Inferior parietal cortex (tissue), 1 donor: ENCODE results near the gene GPC1.

ENCODE experiments used
- DNase-seq: peaks from one replicate; pipeline ENCODE4 v3.0.0-alpha.2; 2016; ENCODE audit errors: extremely low spot score

The GPC1 gene

GRCh38 chr2:240412211-240412861, 23.1 kb upstream of the GPC1 start:
- DNase-seq = no peak

- no peak for DNase-seq
These were observed 22.3 kb upstream of the GPC1 start for GRCh38 chr2:240412975-240413812.

- DNase-seq = no peak
These were observed 21.5 kb upstream of the GPC1 start for GRCh38 chr2:240413813-240414429.

- no peak for DNase-seq
These were observed 18.6 kb upstream of the GPC1 start for GRCh38 chr2:240416821-240417220.

GRCh38 chr2:240418311-240418710, 17.2 kb upstream of the GPC1 start:
- no peak for DNase-seq

- DNase-seq = no peak
These were observed 16.2 kb upstream of the GPC1 start for GRCh38 chr2:240419271-240419670.

GRCh38 chr2:240419723-240420122, 15.7 kb upstream of the GPC1 start:
- DNase-seq = no peak

GRCh38 chr2:240420206-240421104, 15.0 kb upstream of the GPC1 start:
- DNase-seq = no peak

GRCh38 chr2:240421381-240421780, 14.1 kb upstream of the GPC1 start:
- DNase-seq = no peak

- no peak for DNase-seq
These were observed 12.7 kb upstream of the GPC1 start for GRCh38 chr2:240422658-240423329.

- no peak for DNase-seq
These were observed 11.7 kb upstream of the GPC1 start for GRCh38 chr2:240423788-240424191.

GRCh38 chr2:240424341-240425235, 10.9 kb upstream of the GPC1 start:
- no peak for DNase-seq

- no peak for DNase-seq
These were observed 10.2 kb upstream of the GPC1 start for GRCh38 chr2:240425236-240425615.

- DNase-seq = no peak
These were observed 9.8 kb upstream of the GPC1 start for GRCh38 chr2:240425697-240426096.

GRCh38 chr2:240426845-240427721, 8.4 kb upstream of the GPC1 start:
- no peak for DNase-seq

- DNase-seq = no peak
These were observed 7.7 kb upstream of the GPC1 start for GRCh38 chr2:240427729-240428128.

- DNase-seq = no peak
These were observed 7.2 kb upstream of the GPC1 start for GRCh38 chr2:240428245-240428644.

GRCh38 chr2:240429341-240429871, 6.1 kb upstream of the GPC1 start:
- DNase-seq = no peak
